GM23338 (cell line): ENCODE results near the gene PLAAT5. TPM values are rescaled to one million over a fixed set of nuclear protein-coding genes. Genes with fewer than 3 reads are reported as not detected.

Source experiments
- ATAC-seq: fragments of 200-7000 bp; cut with Tn5 transposase; 3 replicates; pipeline ENCODE4 v1.9.1; 2020
- DNase-seq: peaks from one replicate; pipeline ENCODE4 v3.0.0-alpha.2; 2015; ENCODE audit warnings: low spot score
- H2AFZ ChIP-seq: fragments of 200-600 bp; sonication (generic); 2 replicates; pipeline ENCODE4 v1.8.0; 2016; ENCODE audit warnings: antibody characterized with exemption, mild to moderate bottlenecking, moderate library complexity
- H3F3A ChIP-seq: fragments of 200-600 bp; sonication (generic); replicated peaks from 2 replicates; pipeline ENCODE4 v1.8.0; 2017; ENCODE audit warnings: antibody characterized with exemption, mixed run types, low read depth
- H3K27ac ChIP-seq: fragments of 200-600 bp; sonication (generic); 2 replicates; pipeline ENCODE4 v1.6.1; 2016; ENCODE audit warnings: low read depth
- H3K27me3 ChIP-seq: fragments of 200-600 bp; sonication (generic); 2 replicates; pipeline ENCODE4 v1.8.0; 2016; ENCODE audit warnings: mild to moderate bottlenecking, mixed run types, moderate library complexity; ENCODE audit not compliant: insufficient read depth
- H3K36me3 ChIP-seq: fragments of 200-600 bp; sonication (generic); 2 replicates; pipeline ENCODE4 v1.8.0; 2016; ENCODE audit warnings: mild to moderate bottlenecking; ENCODE audit not compliant: insufficient read depth
- H3K4me1 ChIP-seq: fragments of 200-600 bp; sonication (generic); 2 replicates; pipeline ENCODE4 v1.8.0; 2016; ENCODE audit warnings: mild to moderate bottlenecking, moderate library complexity; ENCODE audit not compliant: insufficient read depth
- H3K4me2 ChIP-seq: fragments of 200-600 bp; sonication (generic); 2 replicates; pipeline ENCODE4 v1.7.1; 2017; ENCODE audit warnings: mixed run types
- H3K4me3 ChIP-seq: fragments of 200-600 bp; sonication (generic); 2 replicates; pipeline ENCODE4 v1.6.1; 2016; ENCODE audit warnings: mixed run types
- H3K79me2 ChIP-seq: fragments of 200-600 bp; sonication (generic); replicated peaks from 2 replicates; pipeline ENCODE4 v1.8.0; 2017; ENCODE audit warnings: mild to moderate bottlenecking; ENCODE audit not compliant: insufficient read depth
- H3K9me2 ChIP-seq: fragments of 200-600 bp; sonication (generic); 2 replicates; pipeline ENCODE4 v1.8.0; 2017; ENCODE audit not compliant: insufficient read depth
- H4K20me1 ChIP-seq: fragments of 200-600 bp; sonication (generic); replicated peaks from 2 replicates; pipeline ENCODE4 v1.8.0; 2017; ENCODE audit warnings: mild to moderate bottlenecking; ENCODE audit not compliant: insufficient read depth
- H3K27ac Mint-ChIP-seq: 2 replicates; pipeline ENCODE4 v1.8.0; 2020; ENCODE audit warnings: inconsistent platforms, mild to moderate bottlenecking, moderate library complexity, mixed read lengths
- H3K27me3 Mint-ChIP-seq: 3 replicates; pipeline ENCODE4 v1.8.0; 2022; ENCODE audit warnings: low read depth, mild to moderate bottlenecking, moderate library complexity, mixed read lengths, inconsistent platforms; ENCODE audit not compliant: insufficient read depth, poor library complexity
- H3K36me3 Mint-ChIP-seq: 3 replicates; pipeline ENCODE4 v1.8.0; 2021; ENCODE audit warnings: low read depth, mild to moderate bottlenecking, inconsistent platforms, moderate library complexity, mixed read lengths
- H3K4me1 Mint-ChIP-seq: 3 replicates; pipeline ENCODE4 v1.8.0; 2020; ENCODE audit warnings: mild to moderate bottlenecking, inconsistent platforms, mixed read lengths
- H3K4me3 Mint-ChIP-seq: 3 replicates; pipeline ENCODE4 v1.8.0; 2021; ENCODE audit warnings: moderate library complexity, mild to moderate bottlenecking, inconsistent platforms, mixed read lengths
- H3K9me3 Mint-ChIP-seq: 3 replicates; pipeline ENCODE4 v1.8.0; 2020; ENCODE audit warnings: moderate library complexity, mild to moderate bottlenecking, inconsistent platforms, mixed read lengths
- CREB1 ChIP-seq: fragments of 250-450 bp; sonication (Bioruptor Pico); IDR thresholded peaks from 2 replicates; pipeline ENCODE4 v1.5.0; 2020; ENCODE audit warnings: low read depth, mild to moderate bottlenecking, moderate library complexity
- EZH2phosphoT487 ChIP-seq: fragments of 200-600 bp; sonication (generic); IDR thresholded peaks from one replicate; pipeline ENCODE4 v1.8.1; 2018; ENCODE audit warnings: antibody characterized with exemption; ENCODE audit not compliant: unreplicated experiment
- JUNB ChIP-seq: IDR thresholded peaks from one replicate; pipeline ENCODE4 v1.6.1; 2016; ENCODE audit warnings: antibody characterized with exemption; ENCODE audit not compliant: unreplicated experiment
- NANOG ChIP-seq: IDR thresholded peaks from 2 replicates; pipeline ENCODE4 v1.6.1; 2016; ENCODE audit warnings: antibody characterized with exemption, borderline replicate concordance
- POLR2AphosphoS5 ChIP-seq: IDR thresholded peaks from 2 replicates; pipeline ENCODE4 v1.6.1; 2016; ENCODE audit warnings: antibody characterized with exemption, low read depth
- STAT1 ChIP-seq: IDR thresholded peaks from one replicate; pipeline ENCODE4 v1.6.1; 2016; ENCODE audit warnings: antibody characterized with exemption; ENCODE audit not compliant: unreplicated experiment
- ZNF114 ChIP-seq: fragments of 250-450 bp; sonication (Bioruptor Pico); IDR thresholded peaks from 2 replicates; pipeline ENCODE4 v1.5.0; 2020; ENCODE audit warnings: mild to moderate bottlenecking, moderate library complexity
- ZNF331 ChIP-seq: fragments of 250-450 bp; sonication (Bioruptor Pico); IDR thresholded peaks from 2 replicates; pipeline ENCODE4 v1.5.0; 2020; ENCODE audit warnings: low read depth, mild to moderate bottlenecking, moderate library complexity
- polyA plus RNA-seq: library from polyadenylated mRNA; unstranded; fragments of >200 nt; fragmentation: Nextera tagmentation; extraction: Ambion mirVana; gene quantifications from 2 replicates; pipeline ENCODE4 v1.2.1, GENCODE V29; 2016
- total RNA-seq: library from RNA; depleted of rRNA; stranded (reverse); fragments of >200 nt; shearing (Covaris generic); gene quantifications from 2 replicates; pipeline ENCODE4 v1.2.3, GENCODE V29; 2014
- TF ChIP-seq, protein P1 (sequence below), 2 experiments: fragments of 200-600 bp in 1 of 2; sonication (generic) in 1 of 2; conservative IDR thresholded peaks; 2 replicates each; pipeline versions ENCODE4 v1.5.1 to v1.6.1; 2016 to 2017; ENCODE audit warnings: antibody characterized with exemption in 2 of 2, low read depth in 2 of 2, mild to moderate bottlenecking in 2 of 2, moderate library complexity in 1 of 2
- TF ChIP-seq, protein P2 (sequence below): IDR thresholded peaks from 2 replicates; pipeline ENCODE4 v1.6.1; 2016; ENCODE audit warnings: antibody characterized with exemption
- TF ChIP-seq, protein P3 (sequence below): IDR thresholded peaks from one replicate; pipeline ENCODE4 v1.6.1; 2018; ENCODE audit warnings: antibody characterized with exemption; ENCODE audit not compliant: unreplicated experiment
- TF ChIP-seq, protein P4 (sequence below): fragments of 250-450 bp; sonication (Bioruptor Pico); IDR thresholded peaks from 2 replicates; pipeline ENCODE4 v1.5.0; 2020; ENCODE audit warnings: mild to moderate bottlenecking, moderate library complexity

The PLAAT5 gene
- total and polyA plus RNA-seq, 2 experiments from 2014 or later, result 7.7 to 11.6 TPM

DNA sequence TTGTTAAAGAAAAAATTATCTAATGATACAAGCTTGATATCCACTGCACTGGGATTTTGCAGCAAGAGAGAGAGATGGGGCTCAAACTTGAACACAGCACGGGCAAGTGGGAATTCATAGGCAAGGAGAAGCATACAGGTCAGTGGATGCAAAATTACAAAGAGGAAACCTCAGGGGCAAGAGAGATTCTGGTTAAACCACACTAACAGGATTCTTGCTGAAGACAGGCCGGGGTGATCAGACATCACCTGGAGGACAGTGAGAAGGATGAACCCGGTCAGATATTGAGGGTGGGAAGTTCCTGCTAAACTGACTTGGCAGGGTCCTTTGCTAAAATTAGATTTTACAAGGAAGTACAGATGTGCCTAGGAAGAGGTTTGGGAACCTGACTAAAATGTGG lies 43.1 kb upstream of the PLAAT5 start:
- no peak overlapping the region for H3K27ac Mint-ChIP-seq
- peaks cover 11% of the 10 kb centered on the region for H3K27me3 Mint-ChIP-seq

More for the DNA sequence above, 43.1 kb upstream of the PLAAT5 start:
- Mint-ChIP-seq H3K36me3 (peaks cover 6% of the 10 kb centered on the region), H3K9me3 (peaks cover 10% of the 10 kb centered on the region; the same call in 2 of the 3 replicates), H3K4me3 (no peak overlapping the region), H3K4me1 (peaks cover 46% of the 10 kb centered on the region)
- Histone ChIP-seq H3K4me1 (peaks cover 29% of the 10 kb centered on the region), H3K36me3 (no peaks in the 10 kb centered on the region), H4K20me1 (no peaks in the 10 kb centered on the region), H3K4me2 (no peak overlapping the region), H3K4me3 (no peak overlapping the region), H3K27me3 (no peaks in the 10 kb centered on the region), H2AFZ (no peak overlapping the region), H3K9me2 (peaks cover 9% of the 10 kb centered on the region; the same call in 1 of the 2 replicates), H3F3A (peaks cover 11% of the 10 kb centered on the region), H3K27ac (no peak overlapping the region), H3K79me2 (no peaks in the 10 kb centered on the region)
- no peak for DNase-seq
- no peak for TF ChIP-seq CREB1 (CRISPR knock-in tag)
- TF ChIP-seq, protein P1, sequence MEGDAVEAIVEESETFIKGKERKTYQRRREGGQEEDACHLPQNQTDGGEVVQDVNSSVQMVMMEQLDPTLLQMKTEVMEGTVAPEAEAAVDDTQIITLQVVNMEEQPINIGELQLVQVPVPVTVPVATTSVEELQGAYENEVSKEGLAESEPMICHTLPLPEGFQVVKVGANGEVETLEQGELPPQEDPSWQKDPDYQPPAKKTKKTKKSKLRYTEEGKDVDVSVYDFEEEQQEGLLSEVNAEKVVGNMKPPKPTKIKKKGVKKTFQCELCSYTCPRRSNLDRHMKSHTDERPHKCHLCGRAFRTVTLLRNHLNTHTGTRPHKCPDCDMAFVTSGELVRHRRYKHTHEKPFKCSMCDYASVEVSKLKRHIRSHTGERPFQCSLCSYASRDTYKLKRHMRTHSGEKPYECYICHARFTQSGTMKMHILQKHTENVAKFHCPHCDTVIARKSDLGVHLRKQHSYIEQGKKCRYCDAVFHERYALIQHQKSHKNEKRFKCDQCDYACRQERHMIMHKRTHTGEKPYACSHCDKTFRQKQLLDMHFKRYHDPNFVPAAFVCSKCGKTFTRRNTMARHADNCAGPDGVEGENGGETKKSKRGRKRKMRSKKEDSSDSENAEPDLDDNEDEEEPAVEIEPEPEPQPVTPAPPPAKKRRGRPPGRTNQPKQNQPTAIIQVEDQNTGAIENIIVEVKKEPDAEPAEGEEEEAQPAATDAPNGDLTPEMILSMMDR (conservative IDR thresholded peaks at IDR 0.05; ENCODE audit: low read depth in 2 of 2), result no peak
- no peak for TF ChIP-seq POLR2AphosphoS5
- TF ChIP-seq, protein P2, sequence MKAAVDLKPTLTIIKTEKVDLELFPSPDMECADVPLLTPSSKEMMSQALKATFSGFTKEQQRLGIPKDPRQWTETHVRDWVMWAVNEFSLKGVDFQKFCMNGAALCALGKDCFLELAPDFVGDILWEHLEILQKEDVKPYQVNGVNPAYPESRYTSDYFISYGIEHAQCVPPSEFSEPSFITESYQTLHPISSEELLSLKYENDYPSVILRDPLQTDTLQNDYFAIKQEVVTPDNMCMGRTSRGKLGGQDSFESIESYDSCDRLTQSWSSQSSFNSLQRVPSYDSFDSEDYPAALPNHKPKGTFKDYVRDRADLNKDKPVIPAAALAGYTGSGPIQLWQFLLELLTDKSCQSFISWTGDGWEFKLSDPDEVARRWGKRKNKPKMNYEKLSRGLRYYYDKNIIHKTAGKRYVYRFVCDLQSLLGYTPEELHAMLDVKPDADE, result no peak
- no peak for TF ChIP-seq EZH2phosphoT487
- TF ChIP-seq, protein P3, sequence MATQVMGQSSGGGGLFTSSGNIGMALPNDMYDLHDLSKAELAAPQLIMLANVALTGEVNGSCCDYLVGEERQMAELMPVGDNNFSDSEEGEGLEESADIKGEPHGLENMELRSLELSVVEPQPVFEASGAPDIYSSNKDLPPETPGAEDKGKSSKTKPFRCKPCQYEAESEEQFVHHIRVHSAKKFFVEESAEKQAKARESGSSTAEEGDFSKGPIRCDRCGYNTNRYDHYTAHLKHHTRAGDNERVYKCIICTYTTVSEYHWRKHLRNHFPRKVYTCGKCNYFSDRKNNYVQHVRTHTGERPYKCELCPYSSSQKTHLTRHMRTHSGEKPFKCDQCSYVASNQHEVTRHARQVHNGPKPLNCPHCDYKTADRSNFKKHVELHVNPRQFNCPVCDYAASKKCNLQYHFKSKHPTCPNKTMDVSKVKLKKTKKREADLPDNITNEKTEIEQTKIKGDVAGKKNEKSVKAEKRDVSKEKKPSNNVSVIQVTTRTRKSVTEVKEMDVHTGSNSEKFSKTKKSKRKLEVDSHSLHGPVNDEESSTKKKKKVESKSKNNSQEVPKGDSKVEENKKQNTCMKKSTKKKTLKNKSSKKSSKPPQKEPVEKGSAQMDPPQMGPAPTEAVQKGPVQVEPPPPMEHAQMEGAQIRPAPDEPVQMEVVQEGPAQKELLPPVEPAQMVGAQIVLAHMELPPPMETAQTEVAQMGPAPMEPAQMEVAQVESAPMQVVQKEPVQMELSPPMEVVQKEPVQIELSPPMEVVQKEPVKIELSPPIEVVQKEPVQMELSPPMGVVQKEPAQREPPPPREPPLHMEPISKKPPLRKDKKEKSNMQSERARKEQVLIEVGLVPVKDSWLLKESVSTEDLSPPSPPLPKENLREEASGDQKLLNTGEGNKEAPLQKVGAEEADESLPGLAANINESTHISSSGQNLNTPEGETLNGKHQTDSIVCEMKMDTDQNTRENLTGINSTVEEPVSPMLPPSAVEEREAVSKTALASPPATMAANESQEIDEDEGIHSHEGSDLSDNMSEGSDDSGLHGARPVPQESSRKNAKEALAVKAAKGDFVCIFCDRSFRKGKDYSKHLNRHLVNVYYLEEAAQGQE, result no peak
- no peak for TF ChIP-seq STAT1
- TF ChIP-seq, protein P4, sequence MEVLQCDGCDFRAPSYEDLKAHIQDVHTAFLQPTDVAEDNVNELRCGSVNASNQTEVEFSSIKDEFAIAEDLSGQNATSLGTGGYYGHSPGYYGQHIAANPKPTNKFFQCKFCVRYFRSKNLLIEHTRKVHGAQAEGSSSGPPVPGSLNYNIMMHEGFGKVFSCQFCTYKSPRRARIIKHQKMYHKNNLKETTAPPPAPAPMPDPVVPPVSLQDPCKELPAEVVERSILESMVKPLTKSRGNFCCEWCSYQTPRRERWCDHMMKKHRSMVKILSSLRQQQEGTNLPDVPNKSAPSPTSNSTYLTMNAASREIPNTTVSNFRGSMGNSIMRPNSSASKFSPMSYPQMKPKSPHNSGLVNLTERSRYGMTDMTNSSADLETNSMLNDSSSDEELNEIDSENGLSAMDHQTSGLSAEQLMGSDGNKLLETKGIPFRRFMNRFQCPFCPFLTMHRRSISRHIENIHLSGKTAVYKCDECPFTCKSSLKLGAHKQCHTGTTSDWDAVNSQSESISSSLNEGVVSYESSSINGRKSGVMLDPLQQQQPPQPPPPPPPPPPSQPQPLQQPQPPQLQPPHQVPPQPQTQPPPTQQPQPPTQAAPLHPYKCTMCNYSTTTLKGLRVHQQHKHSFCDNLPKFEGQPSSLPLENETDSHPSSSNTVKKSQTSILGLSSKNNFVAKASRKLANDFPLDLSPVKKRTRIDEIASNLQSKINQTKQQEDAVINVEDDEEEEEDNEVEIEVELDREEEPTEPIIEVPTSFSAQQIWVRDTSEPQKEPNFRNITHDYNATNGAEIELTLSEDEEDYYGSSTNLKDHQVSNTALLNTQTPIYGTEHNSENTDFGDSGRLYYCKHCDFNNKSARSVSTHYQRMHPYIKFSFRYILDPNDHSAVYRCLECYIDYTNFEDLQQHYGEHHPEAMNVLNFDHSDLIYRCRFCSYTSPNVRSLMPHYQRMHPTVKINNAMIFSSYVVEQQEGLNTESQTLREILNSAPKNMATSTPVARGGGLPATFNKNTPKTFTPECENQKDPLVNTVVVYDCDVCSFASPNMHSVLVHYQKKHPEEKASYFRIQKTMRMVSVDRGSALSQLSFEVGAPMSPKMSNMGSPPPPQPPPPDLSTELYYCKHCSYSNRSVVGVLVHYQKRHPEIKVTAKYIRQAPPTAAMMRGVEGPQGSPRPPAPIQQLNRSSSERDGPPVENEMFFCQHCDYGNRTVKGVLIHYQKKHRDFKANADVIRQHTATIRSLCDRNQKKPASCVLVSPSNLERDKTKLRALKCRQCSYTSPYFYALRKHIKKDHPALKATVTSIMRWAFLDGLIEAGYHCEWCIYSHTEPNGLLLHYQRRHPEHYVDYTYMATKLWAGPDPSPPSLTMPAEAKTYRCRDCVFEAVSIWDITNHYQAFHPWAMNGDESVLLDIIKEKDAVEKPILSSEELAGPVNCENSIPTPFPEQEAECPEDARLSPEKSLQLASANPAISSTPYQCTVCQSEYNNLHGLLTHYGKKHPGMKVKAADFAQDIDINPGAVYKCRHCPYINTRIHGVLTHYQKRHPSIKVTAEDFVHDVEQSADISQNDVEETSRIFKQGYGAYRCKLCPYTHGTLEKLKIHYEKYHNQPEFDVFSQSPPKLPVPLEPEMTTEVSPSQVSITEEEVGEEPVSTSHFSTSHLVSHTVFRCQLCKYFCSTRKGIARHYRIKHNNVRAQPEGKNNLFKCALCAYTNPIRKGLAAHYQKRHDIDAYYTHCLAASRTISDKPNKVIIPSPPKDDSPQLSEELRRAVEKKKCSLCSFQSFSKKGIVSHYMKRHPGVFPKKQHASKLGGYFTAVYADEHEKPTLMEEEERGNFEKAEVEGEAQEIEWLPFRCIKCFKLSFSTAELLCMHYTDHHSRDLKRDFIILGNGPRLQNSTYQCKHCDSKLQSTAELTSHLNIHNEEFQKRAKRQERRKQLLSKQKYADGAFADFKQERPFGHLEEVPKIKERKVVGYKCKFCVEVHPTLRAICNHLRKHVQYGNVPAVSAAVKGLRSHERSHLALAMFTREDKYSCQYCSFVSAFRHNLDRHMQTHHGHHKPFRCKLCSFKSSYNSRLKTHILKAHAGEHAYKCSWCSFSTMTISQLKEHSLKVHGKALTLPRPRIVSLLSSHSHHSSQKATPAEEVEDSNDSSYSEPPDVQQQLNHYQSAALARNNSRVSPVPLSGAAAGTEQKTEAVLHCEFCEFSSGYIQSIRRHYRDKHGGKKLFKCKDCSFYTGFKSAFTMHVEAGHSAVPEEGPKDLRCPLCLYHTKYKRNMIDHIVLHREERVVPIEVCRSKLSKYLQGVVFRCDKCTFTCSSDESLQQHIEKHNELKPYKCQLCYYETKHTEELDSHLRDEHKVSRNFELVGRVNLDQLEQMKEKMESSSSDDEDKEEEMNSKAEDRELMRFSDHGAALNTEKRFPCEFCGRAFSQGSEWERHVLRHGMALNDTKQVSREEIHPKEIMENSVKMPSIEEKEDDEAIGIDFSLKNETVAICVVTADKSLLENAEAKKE (CRISPR knock-in tag), result no peak
- TF ChIP-seq ZNF114, result no peak
- no peak for TF ChIP-seq ZNF331
- TF ChIP-seq NANOG, result no peak
- TF ChIP-seq JUNB, result no peak
- ATAC-seq, result no peak
